ENCODE measurements around the gene ZNF787.
"Not testable (repeated sequence)": the region's sequence is repeated elsewhere in the genome, so short reads cannot be mapped to it uniquely, and the experiment has no call there.

The ZNF787 gene

GRCh38 chr19:56121180-56122167, at the start of gene ZNF787:
Gene ZNF787 (minus strand): TSS chr19:56121295. CDS start chr19:56103217, 18,078 bp downstream.
- peak; percentile 99 for DNase-seq (ENCODE audit: low read depth)

DNA sequence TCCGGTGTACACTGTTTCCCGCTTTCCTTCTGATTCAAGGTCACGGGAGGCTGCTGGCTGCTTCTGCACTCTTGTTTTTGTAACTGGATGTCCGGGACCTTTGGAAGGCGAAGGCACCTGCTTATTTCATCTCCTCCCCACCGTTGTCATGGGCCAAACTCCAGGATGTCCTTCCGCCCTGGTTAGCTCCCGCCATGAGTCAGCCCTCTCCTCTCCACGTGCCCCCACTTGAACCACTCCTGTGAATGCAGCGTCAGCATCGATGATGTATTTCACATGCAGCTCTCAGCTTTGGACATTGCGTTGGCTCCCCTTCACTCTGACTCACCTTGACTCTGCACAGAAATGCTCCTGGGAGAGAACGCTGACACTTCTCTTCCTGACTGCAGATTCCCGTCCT, 49.2 kb upstream of the ZNF787 start:
- no peak for DNase-seq (ENCODE audit: low read depth)

- no peak for DNase-seq (ENCODE audit: low read depth)
Measured at GRCh38 chr19:56167064-56167578, 46.0 kb upstream of the ZNF787 start.

GRCh38 chr19:56163097-56163496, 42.0 kb upstream of the ZNF787 start:
- no peak for DNase-seq (ENCODE audit: low read depth)

- DNase-seq (ENCODE audit: low read depth), result no peak
Measured at GRCh38 chr19:56162258-56162657, 41.2 kb upstream of the ZNF787 start.

DNA sequence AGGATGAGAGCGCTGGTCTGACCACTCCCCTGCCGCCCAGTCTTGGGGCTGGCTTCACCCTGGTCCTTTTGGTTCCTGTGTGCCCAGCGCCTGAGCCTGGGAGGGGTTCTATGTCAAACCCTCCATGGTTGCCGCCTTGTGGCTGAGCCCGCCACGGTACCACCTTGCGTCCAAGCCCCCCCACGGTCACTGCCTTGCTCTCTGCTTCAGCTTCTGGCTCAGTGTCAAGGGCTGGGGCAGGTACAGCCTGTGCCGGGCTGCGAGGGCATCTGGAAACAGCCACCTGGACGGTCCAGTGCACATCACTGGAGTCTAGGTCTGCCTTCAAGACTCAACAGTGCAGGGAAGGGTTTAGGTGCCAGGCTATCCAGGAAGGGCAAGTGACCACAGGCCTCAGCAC, 40.4 kb upstream of the ZNF787 start:
- DNase-seq (ENCODE audit: low read depth), result no peak

DNA sequence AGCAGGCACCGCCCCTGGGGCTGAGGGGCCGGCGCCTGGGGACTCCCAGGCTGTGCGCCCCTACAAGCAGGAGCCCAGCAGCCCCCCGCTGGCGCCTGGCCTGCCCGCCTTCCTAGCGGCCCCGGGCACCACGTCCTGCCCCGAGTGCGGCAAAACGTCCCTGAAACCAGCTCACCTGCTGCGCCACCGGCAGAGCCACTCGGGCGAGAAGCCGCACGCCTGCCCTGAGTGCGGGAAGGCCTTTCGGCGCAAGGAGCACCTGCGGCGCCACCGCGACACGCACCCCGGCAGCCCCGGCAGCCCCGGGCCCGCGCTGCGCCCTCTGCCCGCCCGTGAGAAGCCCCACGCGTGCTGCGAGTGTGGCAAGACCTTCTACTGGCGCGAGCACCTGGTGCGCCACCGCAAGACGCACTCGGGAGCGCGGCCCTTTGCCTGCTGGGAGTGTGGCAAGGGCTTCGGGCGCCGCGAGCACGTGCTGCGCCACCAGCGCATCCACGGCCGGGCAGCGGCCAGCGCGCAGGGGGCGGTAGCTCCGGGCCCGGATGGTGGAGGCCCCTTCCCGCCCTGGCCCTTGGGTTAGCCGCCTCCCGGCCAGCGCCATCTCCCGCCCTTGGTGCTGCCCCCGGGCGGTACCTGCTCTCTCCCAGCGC, 38.7 kb upstream of the ZNF787 start:
- no peak for DNase-seq (ENCODE audit: low read depth)

- no peak for DNase-seq (ENCODE audit: low read depth)
Measured at GRCh38 chr19:56159009-56159559, 38.0 kb upstream of the ZNF787 start.

DNA sequence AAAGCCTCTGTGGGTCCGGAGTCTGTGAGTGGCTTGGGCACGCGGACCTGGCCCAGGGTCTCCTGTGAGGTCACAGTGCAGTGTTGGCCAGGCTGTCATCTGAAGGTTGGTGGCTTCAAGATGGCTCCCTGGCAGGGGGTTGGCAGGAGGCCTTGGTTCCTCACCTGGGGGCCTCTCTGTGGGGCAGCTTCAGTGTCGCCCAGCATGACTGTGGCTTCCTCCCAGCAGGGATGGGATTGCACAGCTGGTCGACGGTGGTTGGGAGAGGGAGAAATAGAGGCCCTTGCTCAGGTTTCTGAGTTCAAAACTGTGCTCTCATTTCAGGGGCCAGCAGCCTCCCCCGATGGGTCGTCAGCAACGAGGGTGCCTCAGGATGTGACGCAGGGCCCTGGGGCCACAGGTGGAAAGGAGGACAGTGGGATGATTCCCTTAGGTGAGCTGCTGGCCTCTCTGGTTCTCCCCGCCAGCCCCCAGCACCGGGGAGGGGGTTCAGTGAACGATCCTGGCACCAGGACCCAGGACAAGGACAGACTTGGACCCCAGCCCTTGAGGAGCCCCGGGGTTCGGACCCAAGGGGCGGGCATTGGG, 37.2 kb upstream of the ZNF787 start:
- DNase-seq (ENCODE audit: low read depth), result no peak

- no peak for DNase-seq (ENCODE audit: low read depth)
Measured at GRCh38 chr19:56156768-56157167, 35.7 kb upstream of the ZNF787 start.

- no peak for DNase-seq (ENCODE audit: low read depth)
Measured at GRCh38 chr19:56155124-56155687, 34.1 kb upstream of the ZNF787 start.

DNA sequence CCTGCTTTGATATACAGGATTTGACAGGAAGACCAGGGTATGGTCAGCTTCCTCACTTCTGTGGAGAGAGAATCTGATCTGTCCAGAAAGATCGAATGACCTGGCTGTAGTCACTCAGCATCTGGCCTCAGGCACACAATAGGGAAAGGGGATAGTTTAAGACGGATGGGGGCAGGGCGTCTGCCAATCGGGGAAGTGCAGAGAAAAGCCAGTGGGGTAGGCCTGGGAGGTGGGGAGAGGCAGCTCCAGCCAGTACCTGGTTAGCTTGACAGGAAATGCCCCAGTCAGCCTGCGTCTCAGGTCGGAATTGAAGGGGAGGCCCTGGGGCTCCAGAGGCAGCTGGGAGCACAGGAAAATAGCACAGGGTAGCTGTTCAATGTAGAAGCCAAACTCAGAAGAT, 32.4 kb upstream of the ZNF787 start:
- DNase-seq (ENCODE audit: low read depth), result no peak

GRCh38 chr19:56152644-56153043, 31.5 kb upstream of the ZNF787 start:
- no peak for DNase-seq (ENCODE audit: low read depth)

GRCh38 chr19:56150358-56150757, 29.3 kb upstream of the ZNF787 start:
- no peak for DNase-seq (ENCODE audit: low read depth)

DNA sequence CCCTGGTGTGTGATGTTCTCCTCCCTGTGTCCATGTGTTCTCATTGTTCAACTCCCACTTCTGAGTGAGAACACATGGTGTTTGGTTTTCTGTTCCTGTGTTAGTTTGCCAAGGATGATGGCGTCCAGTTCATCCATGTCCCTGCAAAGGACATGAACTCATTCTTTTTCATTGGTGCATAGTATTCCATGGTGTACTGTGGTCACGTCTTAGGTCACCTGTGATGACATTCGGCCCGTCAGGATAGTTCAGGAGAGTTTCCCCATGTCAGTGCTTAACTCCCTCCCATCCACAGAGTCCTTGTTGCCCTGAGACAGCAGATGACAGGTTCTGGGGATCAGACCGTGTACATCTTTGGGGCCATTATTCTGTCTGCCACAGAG, 28.6 kb upstream of the ZNF787 start:
- no peak for DNase-seq (ENCODE audit: low read depth)

- DNase-seq (ENCODE audit: low read depth), result not testable (repeated sequence)
Measured at GRCh38 chr19:56148955-56149655, 28.0 kb upstream of the ZNF787 start.

DNA sequence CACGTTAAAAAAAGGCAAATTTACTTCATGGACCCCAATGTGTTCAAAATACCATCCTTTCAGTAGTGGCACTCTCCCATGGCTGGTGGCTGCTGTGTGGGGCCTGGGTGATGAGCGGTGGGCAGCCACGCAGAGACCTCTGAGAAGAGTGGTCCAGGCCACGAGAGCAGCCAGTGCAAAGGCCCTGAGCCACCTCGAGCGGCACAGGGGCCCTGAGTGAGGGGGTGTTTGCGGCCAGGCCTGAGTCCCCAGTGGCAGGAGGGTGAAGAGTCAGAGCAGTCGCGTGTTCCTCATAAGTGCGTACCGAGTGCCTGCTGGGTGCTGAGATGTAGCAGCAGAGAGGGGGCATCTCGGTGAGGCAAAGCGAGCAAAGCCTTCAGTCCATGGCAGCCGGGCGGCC, 27.0 kb upstream of the ZNF787 start:
- DNase-seq (ENCODE audit: low read depth), result no peak

DNA sequence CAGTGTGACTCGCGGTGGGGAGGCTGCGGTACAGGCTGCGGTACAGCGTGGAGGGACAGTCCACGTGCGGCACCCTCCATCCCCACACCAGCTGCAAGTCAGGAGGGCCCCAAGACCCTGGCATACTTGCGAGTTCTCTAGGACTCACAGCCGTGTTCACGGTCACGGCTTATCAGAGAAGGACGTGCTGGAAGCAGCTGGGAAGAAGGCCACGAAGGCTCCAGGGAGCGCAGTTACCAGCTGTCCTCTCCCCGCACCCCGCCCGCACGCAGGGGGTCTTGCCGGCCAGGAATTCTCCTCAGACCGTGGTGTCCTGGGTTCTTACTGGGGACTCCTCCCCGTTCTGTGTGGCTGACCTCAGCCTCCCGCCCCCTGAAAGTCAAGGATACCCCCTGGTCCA, 26.2 kb upstream of the ZNF787 start:
- DNase-seq (ENCODE audit: low read depth), result no peak

DNA sequence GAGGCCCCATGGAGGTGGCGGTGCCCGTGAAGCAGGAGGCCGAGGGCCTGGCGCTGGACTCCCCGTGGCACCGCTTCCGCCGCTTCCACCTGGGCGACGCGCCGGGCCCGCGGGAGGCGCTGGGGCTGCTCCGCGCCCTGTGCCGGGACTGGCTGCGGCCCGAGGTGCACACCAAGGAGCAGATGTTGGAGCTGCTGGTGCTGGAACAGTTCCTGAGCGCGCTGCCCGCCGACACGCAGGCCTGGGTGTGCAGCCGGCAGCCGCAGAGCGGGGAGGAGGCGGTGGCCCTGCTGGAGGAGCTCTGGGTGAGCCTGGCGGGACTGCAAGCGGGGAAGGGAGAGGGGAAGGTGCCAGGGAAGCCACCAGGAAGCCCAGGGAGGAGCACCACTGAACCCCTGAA, 25.8 kb upstream of the ZNF787 start:
- no peak for DNase-seq (ENCODE audit: low read depth)

GRCh38 chr19:56145698-56146097, 24.6 kb upstream of the ZNF787 start:
- no peak for DNase-seq (ENCODE audit: low read depth)

DNA sequence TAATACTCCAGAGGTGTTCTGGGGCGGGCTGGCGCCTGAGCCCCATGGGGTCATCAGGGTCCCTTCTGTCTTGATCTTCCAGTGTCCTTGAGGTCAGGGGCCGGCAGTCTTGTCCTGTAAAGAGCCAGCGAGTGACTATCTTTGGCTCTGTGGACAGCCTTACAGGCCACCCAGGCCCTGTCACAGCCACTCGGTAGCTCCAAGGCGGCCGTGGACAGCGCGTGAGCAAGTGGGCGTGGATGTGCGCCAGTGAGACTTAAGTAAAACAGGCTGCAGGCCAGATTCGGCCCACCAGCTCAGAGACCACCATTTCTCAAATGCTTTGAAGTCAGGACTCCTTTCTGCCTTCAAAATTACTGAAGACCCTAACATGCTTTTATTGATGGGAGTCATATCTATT, 23.7 kb upstream of the ZNF787 start:
- no peak for DNase-seq (ENCODE audit: low read depth)
